ENCODE results near the gene SULT4A1.

GRCh38 chr22:43824724-43825420 lies 37.4 kb downstream of the SULT4A1 start:
- TF ChIP-seq POLR2AphosphoS5 (IDR thresholded peaks at IDR 0.05; ENCODE audit: low read depth, low read length), result no peak
- TF ChIP-seq TAF1 (IDR thresholded peaks at IDR 0.05; ENCODE audit: borderline replicate concordance, insufficient read depth, low read length), result no peak
- no peak for TF ChIP-seq REST (IDR thresholded peaks at IDR 0.05; ENCODE audit: insufficient read depth in 1 of 2, low read depth in 2 of 2, low read length in 2 of 2)
- TF ChIP-seq FOXP2 (optimal IDR thresholded peaks at IDR 0.05; ENCODE audit: borderline replicate concordance, extremely low read depth, extremely low read length, insufficient read depth), result no peak
- no peak for TF ChIP-seq SIN3A (IDR thresholded peaks at IDR 0.05; ENCODE audit: borderline replicate concordance, insufficient read depth, low read length)

Measured in PFSK-1 (cell line).